Ishikawa (cell line): ENCODE data around the gene EEF2K.
A peak's percentile ranks its signal among the peaks of the same experiment; 100 is the strongest.

ENCODE experiments used
- CEBPB ChIP-seq: IDR thresholded peaks from 2 replicates; pipeline ENCODE4 v1.6.1; 2012
- CREB1 ChIP-seq: IDR thresholded peaks from 2 replicates; pipeline ENCODE4 v1.6.1; 2012; ENCODE audit warnings: low read depth
- EGR1 ChIP-seq: IDR thresholded peaks from 2 replicates; pipeline ENCODE4 v1.6.1; 2012
- EP300 ChIP-seq: IDR thresholded peaks from 2 replicates; pipeline ENCODE4 v1.6.1; 2012; ENCODE audit warnings: borderline replicate concordance
- FOXM1 ChIP-seq: IDR thresholded peaks from 2 replicates; pipeline ENCODE4 v1.6.1; 2012; ENCODE audit warnings: low read depth, borderline replicate concordance
- NFIC ChIP-seq: IDR thresholded peaks from 2 replicates; pipeline ENCODE4 v1.6.1; 2012
- RAD21 ChIP-seq: IDR thresholded peaks from 2 replicates; pipeline ENCODE4 v1.6.1; 2012; ENCODE audit warnings: low read depth
- REST ChIP-seq: IDR thresholded peaks from 2 replicates; pipeline ENCODE4 v1.6.1; 2012; ENCODE audit warnings: low read depth, mild to moderate bottlenecking
- TAF1 ChIP-seq: IDR thresholded peaks from 2 replicates; pipeline ENCODE4 v1.6.1; 2012; ENCODE audit warnings: low read depth, mild to moderate bottlenecking
- TCF12 ChIP-seq: IDR thresholded peaks from 2 replicates; pipeline ENCODE4 v1.6.1; 2012; ENCODE audit warnings: low read depth
- TEAD4 ChIP-seq: IDR thresholded peaks from 2 replicates; pipeline ENCODE4 v1.6.1; 2012
- USF1 ChIP-seq: IDR thresholded peaks from 2 replicates; pipeline ENCODE4 v1.6.1; 2012
- YY1 ChIP-seq: IDR thresholded peaks from 2 replicates; pipeline ENCODE4 v1.6.1; 2012; ENCODE audit warnings: low read depth
- ZBTB7A ChIP-seq: IDR thresholded peaks from 2 replicates; pipeline ENCODE4 v1.6.1; 2012; ENCODE audit warnings: low read depth
- TF ChIP-seq, protein P1 (sequence below): IDR thresholded peaks from 2 replicates; pipeline ENCODE4 v1.6.1; 2012

The EEF2K gene

DNA sequence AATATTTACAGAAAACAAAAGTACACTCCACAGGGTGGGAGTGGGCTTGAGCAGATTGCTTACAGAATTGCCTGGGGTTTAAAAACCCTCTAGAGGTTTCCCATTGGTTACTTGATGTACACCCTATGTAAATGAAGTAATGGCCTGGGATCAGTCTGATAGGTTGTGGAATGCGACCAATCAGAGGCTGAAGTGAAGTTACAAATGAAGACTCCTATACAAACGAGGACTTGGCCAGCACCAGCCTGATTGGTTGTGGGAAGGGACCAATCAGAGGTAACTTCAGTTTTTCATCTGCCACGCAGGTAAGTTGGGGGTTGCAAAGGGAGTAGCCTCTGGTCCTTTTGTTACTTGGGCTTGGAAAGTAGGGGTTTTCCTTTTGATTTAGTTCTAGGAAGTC lies 8.8 kb downstream of the EEF2K start:
- TF ChIP-seq FOXM1 (no peak), ZBTB7A (no peak), TEAD4 (no peak), USF1 (no peak), EGR1 (no peak), EP300 (no peak), RAD21 (no peak), TAF1 (no peak), YY1 (no peak), TCF12 (no peak), REST (no peak), CEBPB (no peak)
- TF ChIP-seq, protein P1, sequence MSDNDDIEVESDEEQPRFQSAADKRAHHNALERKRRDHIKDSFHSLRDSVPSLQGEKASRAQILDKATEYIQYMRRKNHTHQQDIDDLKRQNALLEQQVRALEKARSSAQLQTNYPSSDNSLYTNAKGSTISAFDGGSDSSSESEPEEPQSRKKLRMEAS: no peak

- no peak for TF ChIP-seq CREB1
- TF ChIP-seq CEBPB: no peak
- no peak for TF ChIP-seq EP300
- TF ChIP-seq REST: no peak
- TF ChIP-seq EGR1: no peak
- TF ChIP-seq TEAD4: no peak
- no peak for TF ChIP-seq USF1
- no peak for TF ChIP-seq NFIC
Measured at GRCh38 chr16:22216191-22216831, 10.2 kb downstream of the EEF2K start.

- peak; percentile 83 for TF ChIP-seq USF1
- TF ChIP-seq, protein P1: 0 out of 2 replicates have a peak, but pooled peaks have one; percentile 17
- TF ChIP-seq TAF1: no peak
Measured at GRCh38 chr16:22217890-22218730, 12.0 kb downstream of the EEF2K start.

DNA sequence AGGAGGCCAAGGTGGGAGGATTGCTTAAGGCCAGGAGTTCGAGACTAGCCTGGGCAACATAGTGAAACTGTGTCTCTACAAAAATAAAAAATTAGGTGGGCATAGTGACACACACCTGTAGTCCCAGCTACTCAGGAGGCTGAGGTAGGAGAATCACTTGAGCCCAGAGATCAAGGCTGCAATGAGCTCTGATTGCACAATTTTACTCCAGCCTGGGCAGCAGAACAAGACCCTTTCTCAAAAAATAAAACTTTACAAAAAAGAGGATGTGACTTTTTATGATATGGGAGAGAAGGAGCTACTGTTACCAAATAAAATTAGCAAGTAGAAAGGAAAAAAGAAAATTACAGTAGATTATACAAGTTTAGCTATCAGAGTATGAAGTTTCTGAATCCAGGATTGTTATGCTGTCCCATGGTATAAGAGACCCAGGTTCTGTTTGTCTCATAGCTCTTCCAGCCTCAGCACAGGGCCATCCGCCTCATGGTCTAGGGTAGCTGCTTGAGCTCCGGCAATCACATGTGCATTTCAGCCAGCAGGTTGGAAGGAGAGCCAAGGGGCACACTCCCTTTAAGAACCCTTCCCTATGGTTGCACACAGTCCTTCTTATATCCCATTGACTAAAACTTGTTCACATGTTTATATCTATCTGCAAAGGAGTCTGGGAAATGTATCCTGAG lies 13.5 kb downstream of the EEF2K start:
- TF ChIP-seq FOXM1: no peak
- TF ChIP-seq, protein P1: no peak
- TF ChIP-seq CREB1: no peak
- no peak for TF ChIP-seq TEAD4
- TF ChIP-seq EGR1: no peak

DNA sequence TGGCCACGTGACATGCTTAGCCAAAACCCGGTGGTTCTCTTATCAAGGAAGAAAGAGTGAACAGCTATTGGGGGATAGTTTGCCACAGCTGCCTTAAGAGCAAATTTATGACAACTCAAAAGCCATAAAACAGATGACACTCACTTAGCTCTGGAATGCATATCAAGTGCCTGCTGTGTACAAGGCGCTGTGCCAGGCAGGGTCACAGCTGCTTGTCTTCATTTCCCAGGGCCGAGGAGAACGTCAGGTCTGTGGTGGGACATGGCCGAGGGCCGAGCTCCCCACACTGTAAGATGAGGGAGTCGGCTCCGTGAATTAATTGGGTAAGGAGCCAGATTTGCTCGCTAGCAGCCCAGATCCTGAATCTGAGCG lies 14.0 kb downstream of the EEF2K start:
- TF ChIP-seq TEAD4 (peak; percentile 25; the same call in 1 of the 2 replicates), USF1 (peak; percentile 36), TCF12 (peak; percentile 42; the same call in 1 of the 2 replicates), RAD21 (no peak), NFIC (peak; percentile 71), CREB1 (no peak)
